ENCODE results near the gene PRR14.

The PRR14 gene

DNA sequence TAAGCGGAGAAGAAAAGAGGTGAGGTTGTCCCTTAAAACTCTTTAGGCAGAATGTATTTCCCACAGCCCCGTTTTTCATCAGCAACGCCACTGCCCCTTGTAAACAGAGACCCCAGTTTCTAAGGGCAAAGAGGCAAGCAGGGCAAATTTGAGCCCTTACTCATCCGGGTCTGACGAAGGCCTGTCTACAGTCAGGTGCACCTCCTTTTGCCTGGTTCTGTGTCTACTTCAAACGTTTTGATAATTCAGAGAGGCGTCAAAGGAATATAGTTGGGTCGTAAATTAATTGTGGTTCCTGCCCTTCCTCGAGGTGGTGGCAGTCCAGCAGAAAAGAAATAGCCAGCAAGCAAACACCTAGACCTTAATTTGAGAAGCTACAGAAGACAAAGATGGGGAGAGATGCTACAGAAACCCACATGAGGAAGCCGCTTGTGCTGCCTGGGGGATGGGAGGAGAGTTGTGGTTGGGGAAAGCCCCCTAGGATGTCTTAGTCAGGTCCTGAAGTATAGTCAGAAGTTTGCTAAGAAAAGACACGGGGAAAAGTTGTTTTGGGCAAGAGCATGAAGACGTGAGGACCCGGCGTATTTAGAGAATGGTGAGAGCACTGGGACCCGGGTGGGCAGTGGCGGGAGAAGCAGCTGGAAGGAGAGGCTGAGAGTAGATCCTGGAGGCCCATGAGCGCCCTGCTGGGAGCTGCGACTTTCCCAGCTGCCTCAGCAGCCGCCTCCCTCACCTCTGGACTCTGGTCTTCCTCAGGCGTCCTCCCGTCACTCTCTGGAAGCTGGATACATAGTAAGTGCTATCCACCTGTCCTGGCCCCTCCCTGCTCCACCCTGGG is 9.9 kb downstream of the PRR14 start:
- DNase-seq = no peak

DNA sequence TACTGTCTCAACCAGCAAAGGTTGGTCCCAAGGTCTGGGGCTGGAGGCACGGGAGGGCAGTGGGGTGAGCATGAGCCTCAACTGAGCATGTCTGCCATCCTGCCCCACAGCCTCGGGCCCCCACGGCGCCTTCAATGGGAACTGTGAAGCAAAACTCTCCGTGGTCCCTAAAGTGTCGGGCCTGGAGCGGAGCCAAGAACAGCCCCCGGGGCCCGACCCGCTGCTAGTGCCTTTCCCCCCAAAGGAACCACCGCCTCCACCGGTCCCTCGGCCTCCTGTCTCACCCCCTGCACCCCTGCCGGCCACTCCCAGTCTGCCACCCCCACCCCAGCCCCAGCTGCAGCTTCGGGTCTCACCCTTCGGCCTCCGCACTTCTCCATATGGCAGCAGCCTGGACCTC is 11.7 kb downstream of the PRR14 start:
- DNase-seq = no peak

DNA sequence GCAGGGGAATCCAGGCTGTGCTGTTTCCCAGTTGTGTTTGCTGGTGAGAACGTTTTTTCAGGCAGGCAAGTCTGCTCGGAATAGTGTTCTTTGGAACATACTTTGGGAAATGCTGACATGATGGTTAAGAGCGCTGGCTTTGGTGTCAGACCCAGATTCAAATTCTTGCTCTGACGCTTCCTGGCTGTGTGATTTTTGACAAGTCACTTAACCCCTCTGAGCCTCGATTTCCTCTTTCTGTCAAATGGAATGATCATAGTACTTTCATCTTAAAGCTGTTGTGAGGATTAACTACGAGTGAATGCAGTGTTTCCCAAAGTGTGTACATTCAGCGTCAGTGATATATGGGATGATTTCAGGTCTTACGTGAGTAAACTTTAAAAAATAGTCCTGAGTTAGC is 12.3 kb downstream of the PRR14 start:
- DNase-seq = no peak

DNA sequence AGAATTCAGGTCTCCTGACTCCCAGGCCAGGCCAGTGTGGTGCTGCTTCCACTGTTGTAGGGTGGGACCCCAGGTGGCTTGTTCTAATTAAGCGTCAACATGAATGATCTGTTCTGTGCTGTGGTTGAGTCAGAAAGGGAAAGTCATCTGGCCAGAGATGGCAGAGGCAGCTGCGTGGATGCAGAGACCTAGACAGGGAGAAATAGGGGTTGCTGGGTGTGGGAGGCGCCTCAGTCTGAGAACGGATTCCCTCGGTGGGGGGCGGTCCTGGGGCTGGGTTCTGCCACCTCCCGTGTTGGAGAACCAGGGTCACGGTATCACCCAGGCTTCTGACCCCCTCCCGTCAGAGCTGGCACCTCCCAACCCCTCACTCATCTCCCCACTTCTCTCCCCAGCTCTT is 13.1 kb downstream of the PRR14 start:
- no peak for DNase-seq

DNA sequence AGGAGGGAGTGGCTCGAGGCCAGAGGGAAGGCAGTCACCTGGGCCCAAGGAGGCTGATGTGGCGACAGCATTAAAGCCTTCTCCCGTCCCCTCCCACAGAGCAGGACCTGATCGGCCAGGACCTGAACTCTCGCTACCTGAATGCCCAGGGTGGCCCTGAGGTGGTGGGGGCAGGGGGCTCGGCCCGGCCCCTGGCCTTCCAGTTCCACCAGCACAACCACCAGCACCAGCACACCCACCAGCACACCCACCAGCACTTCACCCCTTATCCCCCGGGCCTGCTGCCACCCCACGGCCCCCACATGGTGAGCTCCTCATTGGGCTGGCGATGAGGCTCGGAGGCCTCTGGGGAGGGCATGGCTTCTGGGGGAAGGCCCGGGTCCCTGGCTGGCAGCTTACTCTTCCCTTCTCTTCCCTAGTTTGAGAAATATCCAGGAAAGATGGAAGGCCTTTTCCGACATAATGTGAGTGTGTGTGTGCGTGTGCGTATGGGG is 13.9 kb downstream of the PRR14 start:
- no peak for DNase-seq

DNA sequence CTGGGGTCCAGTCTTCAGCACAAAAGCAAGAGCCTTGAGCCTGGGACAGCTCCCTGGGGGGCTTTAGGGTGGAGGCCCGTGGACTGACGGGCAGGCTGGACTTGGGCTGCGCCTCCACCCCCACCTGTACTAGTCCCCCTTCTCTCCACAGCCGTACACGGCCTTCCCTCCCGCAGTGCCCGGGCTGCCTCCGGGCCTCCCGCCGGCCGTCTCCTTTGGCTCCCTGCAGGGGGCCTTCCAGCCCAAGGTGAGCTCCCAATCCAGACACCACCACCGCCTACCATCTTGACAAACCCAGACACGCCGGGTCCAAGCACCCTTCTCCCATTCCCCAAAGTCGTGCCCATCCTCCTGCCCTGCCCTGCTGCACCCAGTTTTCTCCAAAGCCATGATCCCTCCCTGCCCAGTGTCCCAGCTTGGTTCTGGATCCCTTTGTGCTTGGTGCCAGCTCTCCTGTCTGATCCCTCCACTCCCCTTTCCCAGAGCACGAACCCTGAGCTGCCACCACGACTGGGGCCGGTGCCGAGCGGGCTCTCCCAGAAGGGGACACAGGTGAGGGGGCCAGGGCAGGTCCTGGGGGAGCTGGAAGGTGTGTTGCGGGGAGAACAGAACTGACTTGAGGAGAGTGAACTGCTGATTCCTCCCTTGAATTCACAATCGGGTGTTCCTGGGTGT is 14.5 kb downstream of the PRR14 start:
- DNase-seq = no peak

DNA sequence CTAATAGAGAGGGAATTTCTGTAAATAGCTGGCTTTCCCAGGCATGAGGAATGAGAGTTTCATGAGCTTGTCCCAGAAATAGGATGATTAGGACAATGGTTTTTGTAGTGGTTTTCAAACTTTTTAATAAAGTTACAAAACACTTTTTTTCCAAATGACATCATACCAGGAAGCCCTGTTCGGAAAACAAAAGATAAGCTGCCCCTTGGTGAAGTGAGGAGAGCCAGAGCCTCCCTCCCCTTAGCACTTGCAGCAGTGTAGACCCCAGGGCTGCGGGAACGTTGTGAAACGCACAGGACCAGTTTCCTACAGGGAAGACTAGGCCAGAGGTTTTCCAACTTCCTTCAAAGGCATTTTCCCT is 15.1 kb downstream of the PRR14 start:
- no peak for DNase-seq

DNA sequence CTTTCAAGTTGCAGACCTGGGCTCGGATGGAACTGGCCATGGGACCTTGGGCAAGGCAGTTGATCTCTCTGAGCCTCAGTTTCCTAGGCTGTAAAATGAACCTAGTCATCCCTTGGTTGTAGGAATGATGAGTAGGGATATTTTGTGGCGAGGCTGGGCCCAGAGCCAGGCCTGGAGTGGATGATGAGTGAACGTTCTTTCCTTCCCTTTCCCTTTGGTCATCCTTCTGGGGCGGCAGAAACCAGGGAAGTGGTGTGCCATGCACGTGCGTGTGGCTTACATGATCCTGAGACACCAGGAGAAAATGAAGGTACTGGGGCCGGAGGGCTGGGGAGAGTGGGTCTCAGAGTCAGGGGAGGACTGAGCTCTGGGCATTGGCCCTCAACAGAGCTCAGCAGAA is 15.9 kb downstream of the PRR14 start:
- DNase-seq = no peak

DNA sequence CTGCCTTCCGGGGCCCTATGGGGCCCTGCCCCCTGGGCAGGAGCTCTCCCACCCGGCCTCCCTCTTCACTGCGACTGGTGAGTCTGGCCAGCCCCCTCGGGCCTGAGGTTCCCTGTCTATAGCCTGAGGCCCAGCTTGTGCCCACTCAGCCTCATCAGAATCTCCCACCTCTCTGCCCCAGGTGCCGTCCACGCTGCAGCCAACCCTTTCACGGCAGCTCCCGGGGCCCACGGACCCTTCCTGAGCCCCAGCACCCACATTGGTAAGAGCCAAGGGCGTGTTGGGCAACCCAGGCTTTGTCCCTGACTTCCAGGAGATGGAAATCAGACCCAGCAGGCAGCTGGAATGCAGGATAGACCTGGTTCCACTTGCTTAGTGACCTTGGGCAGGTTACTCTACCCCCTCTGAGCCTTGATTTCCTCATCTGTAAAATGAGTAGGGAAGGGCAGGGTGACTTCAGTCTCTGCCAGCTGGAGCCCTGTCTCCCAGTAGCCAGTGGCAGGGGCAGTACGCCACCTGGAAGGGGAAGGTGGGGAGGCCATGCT is 16.7 kb downstream of the PRR14 start:
- DNase-seq = no peak

DNA sequence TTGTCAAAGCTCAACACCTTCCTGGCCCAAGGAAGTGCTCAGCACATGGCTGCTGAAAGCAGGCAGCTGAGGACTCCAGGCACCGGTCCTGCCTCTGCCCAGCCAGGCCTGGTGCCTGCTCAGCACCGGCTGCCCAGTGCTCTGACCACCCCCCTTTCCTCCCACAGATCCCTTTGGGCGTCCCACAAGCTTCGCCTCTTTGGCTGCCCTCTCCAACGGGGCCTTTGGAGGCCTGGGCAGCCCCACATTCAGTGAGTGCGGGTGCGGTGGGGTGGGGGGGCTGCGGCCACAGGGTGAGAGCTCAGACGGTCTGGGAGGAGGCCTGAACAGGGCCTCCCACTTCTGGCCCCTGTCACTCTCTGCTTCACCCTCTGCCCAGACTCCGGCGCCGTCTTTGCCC is 17.6 kb downstream of the PRR14 start:
- DNase-seq = no peak

DNA sequence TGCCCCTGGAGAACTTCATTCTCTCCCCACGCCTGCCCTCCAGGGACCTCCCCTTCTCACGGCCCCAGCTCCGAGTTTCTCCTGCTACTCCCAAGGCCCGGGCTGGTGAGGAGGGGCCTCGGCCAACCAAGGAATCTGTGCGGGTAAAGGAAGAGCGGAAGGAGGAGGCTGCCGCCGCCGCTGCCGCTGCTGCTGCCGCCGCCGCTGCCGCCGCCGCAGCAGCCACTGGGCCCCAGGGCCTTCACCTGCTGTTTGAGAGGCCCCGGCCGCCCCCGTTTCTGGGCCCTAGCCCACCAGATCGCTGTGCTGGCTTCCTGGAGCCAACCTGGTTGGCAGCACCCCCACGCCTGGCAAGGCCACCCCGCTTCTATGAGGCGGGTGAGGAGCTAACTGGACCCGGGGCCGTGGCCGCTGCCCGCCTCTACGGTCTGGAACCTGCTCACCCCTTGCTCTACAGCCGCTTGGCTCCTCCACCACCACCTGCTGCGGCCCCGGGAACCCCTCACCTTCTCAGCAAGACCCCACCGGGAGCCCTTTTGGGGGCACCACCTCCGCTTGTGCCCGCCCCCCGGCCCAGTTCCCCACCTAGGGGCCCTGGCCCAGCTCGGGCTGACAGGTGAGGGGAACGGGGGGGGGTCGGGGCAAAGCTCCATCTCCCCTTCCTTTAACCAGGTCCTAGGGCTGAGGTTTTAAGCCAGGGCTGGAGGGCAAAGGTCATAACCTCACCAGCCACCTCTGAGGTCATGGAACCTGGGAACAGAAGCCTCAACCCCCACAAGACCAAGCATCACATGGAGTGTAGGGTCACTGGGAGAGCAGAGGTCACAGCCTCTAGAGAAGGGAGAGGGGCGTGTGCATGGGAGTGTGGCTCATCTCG is 18.5 kb downstream of the PRR14 start:
- no peak for DNase-seq

DNA sequence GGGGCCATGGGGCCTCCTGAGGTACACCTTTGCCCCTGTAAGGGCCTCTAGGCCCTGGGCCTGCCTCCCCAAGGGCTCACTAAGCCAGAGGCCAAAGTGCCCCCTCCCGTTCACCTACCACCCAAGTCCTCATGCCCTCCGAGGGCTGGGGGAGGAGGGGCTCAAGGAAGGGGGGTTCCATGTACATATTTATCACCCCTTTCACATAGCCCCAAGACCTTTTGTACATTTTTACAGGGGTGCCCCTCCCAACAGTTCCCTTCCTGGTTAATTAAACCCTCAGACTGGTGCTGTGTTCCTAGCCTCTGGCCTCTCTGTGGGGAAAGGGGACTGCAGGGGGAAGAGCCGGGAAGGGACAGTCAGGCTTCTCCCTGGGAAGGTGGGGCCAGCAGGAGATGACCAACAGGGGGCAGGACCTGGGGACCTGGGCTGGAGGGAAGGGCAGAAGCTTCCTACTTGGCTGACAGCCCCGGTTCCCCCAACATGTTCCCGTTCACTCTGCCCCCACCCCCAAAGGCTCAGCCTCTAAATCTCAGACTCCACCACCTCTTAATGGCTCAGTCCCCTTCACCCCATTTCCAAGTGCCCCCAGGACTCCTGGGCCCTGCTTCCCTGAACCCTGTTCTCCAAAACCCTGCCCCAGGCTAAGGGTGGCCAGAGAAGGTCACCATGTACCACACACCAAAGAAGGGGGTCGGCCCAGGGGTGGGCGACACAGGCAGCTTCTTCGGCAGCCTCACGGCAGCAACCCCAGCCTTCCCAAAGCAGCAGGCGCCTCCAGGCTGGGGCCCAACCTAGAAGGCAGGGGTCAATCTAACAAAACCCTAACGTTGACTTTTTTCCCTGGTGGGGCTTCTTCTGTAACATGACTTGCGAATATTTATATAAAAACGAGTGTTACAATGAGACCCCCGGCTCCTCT is 19.4 kb downstream of the PRR14 start:
- no peak for DNase-seq

DNA sequence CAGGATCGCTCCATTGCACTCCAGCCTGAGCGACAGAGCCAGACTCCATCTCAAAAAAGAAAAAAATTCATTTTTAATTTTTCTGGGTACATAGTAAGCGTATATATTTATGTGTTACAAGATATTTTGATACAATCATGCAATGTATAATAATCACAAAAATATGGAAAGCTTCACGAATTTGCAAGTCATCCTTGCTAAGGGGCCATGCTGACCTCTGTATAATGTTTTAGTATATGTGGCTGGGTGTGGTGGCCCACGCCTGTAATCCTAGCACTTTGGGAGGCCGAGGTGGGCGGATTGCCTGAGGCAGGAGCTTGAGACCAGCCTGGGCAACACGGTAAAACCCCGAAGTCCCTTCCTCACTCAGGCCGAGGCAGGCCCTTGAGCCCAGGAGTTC is 24.4 kb downstream of the PRR14 start:
- no peak for DNase-seq

DNA sequence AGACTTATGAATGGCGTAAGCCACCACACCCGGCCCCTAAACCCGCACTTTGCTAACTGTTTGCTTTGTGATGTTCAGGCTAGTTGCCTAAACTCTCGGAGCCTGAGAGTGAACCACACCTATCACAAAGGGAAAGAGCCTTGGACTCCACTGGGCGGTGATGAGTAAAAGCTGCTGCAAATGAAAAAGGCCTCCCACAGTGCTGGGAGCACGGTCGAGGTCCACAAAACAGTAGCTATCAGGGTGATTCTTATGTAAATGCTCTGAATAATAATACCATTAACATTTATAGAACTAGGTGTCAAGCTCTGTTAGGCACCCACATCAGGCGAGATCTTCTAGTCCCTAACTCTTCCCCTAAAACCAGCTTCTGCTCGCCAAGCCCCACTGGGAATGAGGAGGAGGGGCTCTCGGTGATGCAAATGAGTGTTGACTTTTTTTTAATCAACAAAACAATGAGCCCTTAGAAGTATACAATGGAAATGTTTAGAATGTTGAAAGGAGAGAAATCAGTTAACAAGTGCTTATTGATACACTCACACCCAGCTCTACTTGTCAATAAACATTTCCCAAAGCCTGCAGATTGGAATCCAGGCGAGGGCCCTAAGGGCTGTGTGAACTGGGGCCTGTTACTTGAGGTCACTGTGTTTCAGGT is 27.3 kb downstream of the PRR14 start:
- DNase-seq = no peak

DNA sequence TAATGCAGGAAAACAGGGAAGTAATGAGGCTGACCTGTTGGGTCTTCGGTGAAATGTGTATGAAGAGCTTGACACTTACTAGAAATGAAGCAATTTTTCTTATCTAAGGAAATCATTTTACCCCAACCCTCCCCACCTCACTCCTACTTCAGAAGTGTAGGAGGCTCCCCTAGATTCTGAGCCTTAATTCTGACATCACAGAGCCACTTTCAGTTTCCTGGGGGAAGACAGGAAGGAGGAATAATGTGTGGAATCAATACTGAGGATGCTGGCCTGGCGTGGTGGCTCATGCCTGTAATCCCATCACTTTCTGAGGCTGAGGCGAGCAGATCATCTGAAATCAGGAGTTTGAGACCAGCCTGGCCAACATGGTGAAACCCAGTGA is 27.8 kb downstream of the PRR14 start:
- no peak for DNase-seq

DNA sequence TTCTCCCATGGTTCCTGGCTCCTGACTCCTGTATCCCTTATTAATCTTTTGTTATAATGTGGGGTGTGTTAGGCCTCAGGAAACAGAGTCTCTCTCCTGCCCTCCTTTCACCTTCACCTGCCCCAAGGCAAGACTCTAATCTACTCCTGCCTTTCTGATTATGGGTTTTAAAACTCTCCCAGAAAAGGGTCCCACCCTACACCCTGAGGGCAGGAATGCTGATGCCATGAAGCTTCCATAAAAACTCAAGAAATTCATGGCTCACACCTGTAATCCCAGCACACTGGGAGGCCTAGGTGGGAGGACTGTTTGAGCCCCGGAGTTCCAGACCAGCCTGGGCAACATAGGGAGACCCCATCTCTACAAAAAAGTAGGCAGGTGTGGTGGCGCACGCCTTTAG is 29.6 kb downstream of the PRR14 start:
- no peak for DNase-seq

DNA sequence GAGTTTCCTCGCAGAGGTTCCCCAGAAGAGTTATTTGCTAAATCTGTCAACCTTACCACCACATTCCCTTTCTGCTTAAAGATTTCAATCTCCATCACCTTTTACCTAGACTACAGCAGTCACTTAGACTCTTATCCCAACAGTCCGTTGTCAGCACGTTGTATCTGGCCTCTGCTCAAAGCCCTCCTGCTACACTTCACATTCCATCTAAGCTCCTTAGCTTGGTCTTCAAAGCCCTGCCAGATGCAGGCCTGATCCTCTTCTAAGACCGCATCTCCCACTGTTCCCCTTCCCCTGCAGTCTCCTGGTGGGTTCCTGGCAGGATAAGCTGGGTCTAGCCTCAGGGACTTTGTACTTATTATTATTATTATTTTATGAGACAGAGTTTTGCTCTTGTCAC is 37.9 kb downstream of the PRR14 start:
- no peak for DNase-seq

DNA sequence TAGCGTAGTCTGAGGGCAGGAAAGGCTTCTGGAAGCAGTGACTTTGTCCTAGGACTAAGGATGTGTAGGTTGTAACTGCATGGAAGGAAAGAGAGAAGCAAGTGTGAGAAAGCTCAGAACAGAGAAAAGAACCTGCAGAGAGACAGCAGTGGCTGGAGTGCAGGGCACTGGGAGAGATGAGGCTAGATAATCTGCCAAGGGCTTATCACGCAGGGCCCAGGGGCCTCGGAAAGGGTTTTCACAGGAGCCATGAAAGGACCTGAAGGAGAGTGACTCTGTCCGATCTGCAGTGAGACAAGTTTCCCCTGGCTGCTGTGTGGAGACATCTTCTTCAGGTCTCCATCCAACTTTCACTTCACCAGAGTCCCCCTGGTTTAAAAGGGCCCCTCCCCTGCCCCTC is 41.1 kb downstream of the PRR14 start:
- no peak for DNase-seq

DNA sequence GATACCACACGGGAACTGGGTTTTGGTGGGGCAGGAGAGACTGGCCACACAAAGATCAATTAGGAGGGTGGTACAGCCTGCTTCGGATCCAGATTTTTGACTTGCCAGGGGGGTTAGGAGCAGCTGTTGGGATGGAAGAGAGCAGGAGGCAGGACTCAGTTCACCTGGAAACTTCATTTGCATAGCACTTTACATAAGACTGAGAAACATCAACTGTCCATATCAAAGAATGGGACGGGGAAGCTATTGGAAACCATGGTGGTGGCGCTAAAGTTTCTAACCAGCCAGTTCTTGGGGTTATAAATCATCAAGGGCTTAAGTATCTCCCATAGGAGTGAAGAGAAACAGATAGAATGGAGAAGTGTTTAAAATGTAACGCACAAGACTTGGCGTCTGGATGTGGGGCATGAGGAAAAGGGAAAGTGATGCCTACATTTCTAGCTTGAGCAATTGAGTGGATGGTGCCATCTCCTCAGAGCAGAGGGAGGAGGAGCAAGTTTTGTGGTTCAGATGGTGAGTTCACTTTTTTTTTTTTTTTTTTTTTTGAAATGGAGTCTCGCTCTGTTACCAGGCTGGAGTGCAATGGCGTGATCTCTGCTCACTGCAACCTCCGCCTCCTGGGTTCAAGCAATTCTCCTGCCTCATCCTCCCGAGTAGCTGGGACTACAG is 41.8 kb downstream of the PRR14 start:
- no peak for DNase-seq

DNA sequence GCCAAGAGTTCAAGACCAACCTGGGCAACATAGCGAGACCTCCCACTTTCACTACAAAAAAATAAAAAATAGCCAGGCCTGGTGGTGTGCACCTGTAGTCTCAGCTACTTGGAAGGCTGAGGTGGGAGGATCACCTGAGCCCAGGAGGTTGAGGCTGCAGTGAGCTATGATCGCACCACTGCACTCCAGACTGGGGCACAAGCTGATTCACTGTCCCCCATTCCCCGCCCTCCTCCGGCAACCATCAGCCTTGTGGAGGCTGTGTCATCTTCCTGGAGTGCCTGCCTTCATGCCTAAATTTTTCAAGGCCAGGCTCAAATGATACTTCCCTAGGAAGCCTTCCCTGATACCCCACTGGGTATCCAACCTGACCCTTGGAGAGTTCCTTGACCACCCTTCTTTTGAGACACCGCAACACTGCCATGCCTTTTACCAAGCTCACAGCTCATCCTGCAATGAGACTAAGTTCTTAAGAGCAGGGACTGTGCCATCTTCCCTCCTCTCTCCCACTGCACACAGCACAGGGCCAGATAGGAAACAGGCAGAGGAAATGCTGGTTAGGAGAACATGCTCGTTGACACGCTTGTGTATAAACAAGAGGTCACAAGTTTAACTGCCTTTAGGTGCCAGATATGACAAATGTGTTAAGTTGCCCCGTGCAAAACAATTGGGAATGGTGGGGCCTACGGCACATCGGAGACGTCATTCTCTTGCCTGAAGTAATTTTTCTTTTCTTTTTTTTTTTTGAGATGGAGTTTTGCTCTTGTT is 44.4 kb downstream of the PRR14 start:
- DNase-seq = no peak

Measured in NCI-H524 treated with DMSO at 0.1 percent for 48 hours (cell line).